GM10266 (cell line): ENCODE data around the gene HOXA3.

Experiments
- DNase-seq: peaks from one replicate; pipeline ENCODE4 v3.0.0; 2012; ENCODE audit errors: extremely low spot score
- CTCF ChIP-seq: IDR thresholded peaks from 2 replicates; pipeline ENCODE4 v1.5.1; 2012; ENCODE audit warnings: mild to moderate bottlenecking, low read depth; ENCODE audit not compliant: control insufficient read depth, insufficient read depth; ENCODE audit errors: missing control alignments

The HOXA3 gene

GRCh38 chr7:27147199-27148030 is 5.0 kb downstream of the HOXA3 start, which contains the start of gene HOXA6:
Gene HOXA6, minus strand, starts transcription at chr7:27147774. Its CDS starts 25 bp downstream, at chr7:27147749.
- DNase-seq, result no peak
- no peak for TF ChIP-seq CTCF

DNA sequence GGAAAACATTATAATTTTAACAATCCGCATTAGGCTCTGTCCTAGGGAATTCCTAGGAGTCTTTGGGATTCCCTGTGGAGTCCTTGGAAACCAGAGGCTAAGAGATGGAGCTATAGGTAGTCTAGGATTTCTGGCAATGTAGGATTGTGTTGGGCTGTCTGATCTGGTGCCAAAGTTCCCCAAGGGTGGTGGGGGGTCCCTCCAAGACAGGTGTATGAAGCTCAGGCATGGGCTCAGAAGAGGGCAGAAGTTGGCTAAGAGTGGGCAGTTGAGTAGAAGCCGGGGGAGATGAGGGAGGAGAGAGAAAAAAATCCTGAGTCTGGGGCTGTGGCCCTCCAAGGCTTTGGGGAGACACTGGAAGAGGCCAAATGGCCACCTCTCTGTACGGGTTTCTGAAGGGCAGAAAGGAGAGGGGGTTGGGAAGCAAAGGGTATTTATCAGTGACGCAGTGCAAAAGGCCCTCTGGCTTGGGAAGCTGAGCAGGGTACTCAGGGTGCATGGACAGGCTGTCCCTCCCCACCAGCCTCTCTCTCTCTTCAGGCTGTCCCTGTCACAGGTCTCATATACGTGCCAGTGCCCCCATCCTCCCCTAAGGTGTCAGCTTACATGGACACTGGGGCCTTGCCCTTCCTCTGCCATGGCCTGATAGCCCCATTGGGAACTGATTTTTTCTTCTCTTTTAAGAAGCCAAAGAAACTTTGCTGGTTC is 5.7 kb downstream of the HOXA3 start:
- TF ChIP-seq CTCF, result no peak
- DNase-seq, result no peak

DNA sequence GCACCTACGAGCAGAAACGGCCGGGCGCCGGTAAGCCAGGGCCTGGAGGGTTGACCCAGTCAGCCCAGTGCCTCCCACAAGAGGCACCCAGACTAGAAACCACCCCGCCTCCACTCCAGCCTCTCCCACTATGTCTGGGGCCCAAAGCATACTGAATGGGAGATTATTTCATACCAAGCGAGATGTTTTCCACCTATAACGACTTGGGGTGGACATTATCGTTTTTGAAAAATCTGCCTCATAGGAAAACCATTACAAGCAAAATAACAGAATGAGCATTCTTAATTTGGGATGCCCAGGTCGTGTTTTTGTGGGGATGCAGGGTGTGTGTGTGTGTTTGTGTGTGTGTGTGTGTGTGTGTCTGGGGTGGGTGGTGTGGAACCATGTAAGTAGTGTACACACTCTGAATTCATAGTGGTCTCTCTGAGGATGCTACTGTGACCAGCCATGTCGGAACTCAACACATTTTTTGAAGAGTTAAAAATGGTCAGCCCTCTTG is 6.4 kb downstream of the HOXA3 start:
- DNase-seq, result no peak
- TF ChIP-seq CTCF, result no peak

GRCh38 chr7:27145165-27145913 is 7.0 kb downstream of the HOXA3 start:
- DNase-seq, result no peak

GRCh38 chr7:27144781-27145164 is 7.6 kb downstream of the HOXA3 start:
- no peak for DNase-seq
- no peak for TF ChIP-seq CTCF

More at GRCh38 chr7:27145165-27145913, 7.0 kb downstream of the HOXA3 start:
- TF ChIP-seq CTCF, result no peak

DNA sequence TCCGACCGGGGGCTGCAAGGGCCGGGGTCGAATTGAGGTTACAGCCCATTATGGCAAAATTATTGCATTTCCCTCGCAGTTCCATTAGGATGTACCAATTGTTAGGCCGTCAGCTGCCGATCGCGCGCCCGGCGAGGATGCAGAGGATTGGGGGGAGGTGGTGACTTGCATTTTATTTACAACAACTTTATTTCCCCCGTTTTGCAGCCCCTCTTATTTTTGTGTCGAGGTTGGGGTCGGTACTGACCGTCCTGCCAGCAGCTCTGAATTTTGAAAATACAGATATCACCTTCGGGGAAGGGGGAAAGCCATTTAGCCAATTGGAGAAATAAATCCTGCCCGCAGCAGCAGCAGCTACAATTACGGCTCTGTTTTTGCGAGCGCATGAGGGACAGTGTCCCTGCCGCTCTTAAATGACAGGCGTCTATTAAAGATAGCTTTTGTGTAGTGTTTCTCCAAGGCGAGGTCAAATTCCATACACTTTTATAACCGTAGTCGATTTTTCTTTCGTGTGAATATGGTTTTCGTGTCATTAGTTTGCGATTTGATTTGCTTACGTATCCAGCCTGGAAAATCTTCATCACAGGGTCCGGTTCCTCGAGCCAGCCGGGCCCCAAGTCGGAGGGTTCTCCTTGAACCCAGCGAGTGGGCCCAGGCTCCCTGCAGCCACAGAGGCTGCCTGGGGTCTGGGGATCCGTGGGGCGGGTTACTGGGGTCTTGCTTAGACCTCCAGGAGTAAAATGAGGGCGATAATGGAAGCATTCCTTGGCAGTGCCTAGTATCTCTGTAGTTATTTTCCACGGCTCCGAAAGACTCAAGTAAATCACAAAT is 8.2 kb downstream of the HOXA3 start:
- no peak for TF ChIP-seq CTCF
- DNase-seq, result no peak
